IMR-90 (cell line): ENCODE data around the gene MPPED2.

Source experiments
- POLR2A ChIP-seq: IDR thresholded peaks from 2 replicates; pipeline ENCODE4 v1.6.1; 2012; ENCODE audit warnings: mild to moderate bottlenecking, low read depth, low read length
- TF ChIP-seq, protein P1 (sequence below): conservative IDR thresholded peaks from 2 replicates; pipeline ENCODE4 v1.5.1; 2012; ENCODE audit warnings: mild to moderate bottlenecking, low read depth, low read length, improper control_type of control experiment

DNA sequence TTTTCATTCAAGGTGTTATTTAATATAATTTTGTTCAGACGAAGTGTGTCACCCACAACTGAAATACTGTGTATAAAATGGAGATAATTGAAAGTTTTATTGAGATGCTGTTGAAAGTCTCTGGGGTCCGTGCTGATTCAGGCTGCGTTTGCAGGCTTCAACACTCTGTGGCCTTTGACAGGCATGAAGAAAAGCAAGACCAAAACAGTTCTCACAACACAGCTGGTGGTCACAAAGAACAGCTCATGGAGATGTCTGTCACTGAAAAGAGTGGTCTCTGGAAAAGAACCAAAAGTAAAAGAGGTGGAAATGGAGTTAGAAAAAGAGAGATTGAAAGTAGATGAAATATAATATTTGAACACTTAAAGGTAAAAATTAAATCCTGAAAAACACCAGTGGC, 9.8 kb upstream of the MPPED2 start:
- no peak for TF ChIP-seq POLR2A
- TF ChIP-seq, protein P1, sequence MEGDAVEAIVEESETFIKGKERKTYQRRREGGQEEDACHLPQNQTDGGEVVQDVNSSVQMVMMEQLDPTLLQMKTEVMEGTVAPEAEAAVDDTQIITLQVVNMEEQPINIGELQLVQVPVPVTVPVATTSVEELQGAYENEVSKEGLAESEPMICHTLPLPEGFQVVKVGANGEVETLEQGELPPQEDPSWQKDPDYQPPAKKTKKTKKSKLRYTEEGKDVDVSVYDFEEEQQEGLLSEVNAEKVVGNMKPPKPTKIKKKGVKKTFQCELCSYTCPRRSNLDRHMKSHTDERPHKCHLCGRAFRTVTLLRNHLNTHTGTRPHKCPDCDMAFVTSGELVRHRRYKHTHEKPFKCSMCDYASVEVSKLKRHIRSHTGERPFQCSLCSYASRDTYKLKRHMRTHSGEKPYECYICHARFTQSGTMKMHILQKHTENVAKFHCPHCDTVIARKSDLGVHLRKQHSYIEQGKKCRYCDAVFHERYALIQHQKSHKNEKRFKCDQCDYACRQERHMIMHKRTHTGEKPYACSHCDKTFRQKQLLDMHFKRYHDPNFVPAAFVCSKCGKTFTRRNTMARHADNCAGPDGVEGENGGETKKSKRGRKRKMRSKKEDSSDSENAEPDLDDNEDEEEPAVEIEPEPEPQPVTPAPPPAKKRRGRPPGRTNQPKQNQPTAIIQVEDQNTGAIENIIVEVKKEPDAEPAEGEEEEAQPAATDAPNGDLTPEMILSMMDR: no peak
